WTC11 (cell line): ENCODE data around the gene NEO1.

ENCODE experiments used
- CTCF ChIP-seq: fragments of 200-600 bp; IDR thresholded peaks from 2 replicates; pipeline ENCODE4 v1.8.0; 2022; ENCODE audit warnings: antibody characterized with exemption
- ELF4 ChIP-seq: sonication (generic); formaldehyde crosslinking; IDR thresholded peaks from 2 replicates; pipeline ENCODE4 v1.8.1; 2022; ENCODE audit warnings: low read depth, mild to moderate bottlenecking, moderate library complexity, missing genetic modification reagents
- GTF2I ChIP-seq: fragments of 250-450 bp; sonication (Bioruptor Pico); conservative IDR thresholded peaks from 2 replicates; pipeline ENCODE4 v1.4.0; 2021; ENCODE audit warnings: mild to moderate bottlenecking
- IRF2 ChIP-seq: sonication (generic); formaldehyde crosslinking; IDR thresholded peaks from 2 replicates; pipeline ENCODE4 v1.8.0; 2022; ENCODE audit warnings: low read depth, missing genetic modification reagents, borderline replicate concordance

- TF ChIP-seq CTCF (no peak), ELF4 (no peak), IRF2 (CRISPR knock-in tag) (no peak), GTF2I (CRISPR knock-in tag) (no peak)
Measured at GRCh38 chr15:73172508-73172907, 120.2 kb downstream of the NEO1 start.
